Gastrocnemius medialis (tissue), 4 donors: ENCODE data around the gene SRSF2. TPM values are rescaled to one million over a fixed set of nuclear protein-coding genes. Genes with fewer than 3 reads are reported as not detected.

Experiments
- ATAC-seq, 2 donors: fragments of 150-250 bp; one replicate each; pipeline ENCODE4 v1.9.1; 2016
- DNase-seq, 2 donors: peaks; one replicate each; pipeline ENCODE4 v3.0.0-alpha.2; 2019
- H3K27ac ChIP-seq, 4 donors: fragments of 200-600 bp; sonication (generic); 1 replicate in 1 of 4; 2 replicates in 3 of 4; pipeline ENCODE4 v1.5.1; 2016 to 2018; ENCODE audit warnings: mild to moderate bottlenecking in 2 of 4, moderate library complexity in 1 of 4
- H3K27me3 ChIP-seq, 3 donors: fragments of 200-600 bp; sonication (generic) in 2 of 3; 1 replicate in 1 of 3; 2 replicates in 2 of 3; pipeline versions ENCODE4 v1.5.1 to v1.6.0; 2016 to 2019; ENCODE audit warnings: mild to moderate bottlenecking in 1 of 3, moderate library complexity in 1 of 3
- H3K36me3 ChIP-seq, 2 donors: fragments of 200-600 bp; sonication (generic) in 1 of 2; one replicate each; pipeline ENCODE4 v1.5.1; 2017 to 2018
- H3K4me1 ChIP-seq, 2 donors: fragments of 200-600 bp; sonication (generic) in 1 of 2; one replicate each; pipeline ENCODE4 v1.5.1; 2016 to 2017; ENCODE audit warnings: mild to moderate bottlenecking in 2 of 2
- H3K4me3 ChIP-seq, 4 donors: fragments of 200-600 bp; sonication (generic) in 3 of 4; 1 replicate in 1 of 4; 2 replicates in 3 of 4; pipeline ENCODE4 v1.5.1; 2016 to 2019; ENCODE audit warnings: mild to moderate bottlenecking in 2 of 4
- H3K9me3 ChIP-seq, 3 donors: fragments of 200-600 bp; sonication (generic) in 2 of 3; 1 replicate in 1 of 3; 2 replicates in 2 of 3; pipeline ENCODE4 v1.5.1; 2016 to 2019
- POLR2A ChIP-seq, 2 donors: fragments of 450-650 bp; IDR thresholded peaks; one replicate each; pipeline ENCODE4 v1.6.1; 2017; ENCODE audit warnings: antibody characterized with exemption in 2 of 2, mild to moderate bottlenecking in 2 of 2, moderate library complexity in 2 of 2
- in situ Hi-C, 4 donors: fragments of 200-750 bp; cut with MboI; loops; one replicate each; pipeline versions ENCODE4 v1.15.0 to v1.8.0; 2017; ENCODE audit warnings: low sequenced_read_pairs in 4 of 4
- intact Hi-C: fragments of 100-400 bp; cut with DNase I; formaldehyde crosslinking; loops from one replicate; pipeline ENCODE4 v1.15.1; 2023; ENCODE audit warnings: low total_unique reads
- total RNA-seq, 4 donors: library from RNA; depleted of rRNA; stranded (reverse); fragments of >200 nt; gene quantifications; one replicate each; pipeline versions ENCODE4 v1.1.0 to v1.2.3, GENCODE V29; 2016
- TF ChIP-seq, protein P1 (sequence below), 5 experiments: fragments of 450-650 bp in 3 of 5; fragments of 200-600 bp in 2 of 5; sonication (generic) in 2 of 5; IDR thresholded peaks in 4 of 5; conservative IDR thresholded peaks in 1 of 5; 1 replicate in 4 of 5; 2 replicates in 1 of 5; pipeline ENCODE4 v1.5.1; 2016 to 2019; ENCODE audit warnings: antibody characterized with exemption in 5 of 5, mild to moderate bottlenecking in 3 of 5, moderate library complexity in 3 of 5

Gene SRSF2
- total RNA-seq, 4 donors from 2014 or later, result 75.0 to 148 (median 90.4) TPM

DNA sequence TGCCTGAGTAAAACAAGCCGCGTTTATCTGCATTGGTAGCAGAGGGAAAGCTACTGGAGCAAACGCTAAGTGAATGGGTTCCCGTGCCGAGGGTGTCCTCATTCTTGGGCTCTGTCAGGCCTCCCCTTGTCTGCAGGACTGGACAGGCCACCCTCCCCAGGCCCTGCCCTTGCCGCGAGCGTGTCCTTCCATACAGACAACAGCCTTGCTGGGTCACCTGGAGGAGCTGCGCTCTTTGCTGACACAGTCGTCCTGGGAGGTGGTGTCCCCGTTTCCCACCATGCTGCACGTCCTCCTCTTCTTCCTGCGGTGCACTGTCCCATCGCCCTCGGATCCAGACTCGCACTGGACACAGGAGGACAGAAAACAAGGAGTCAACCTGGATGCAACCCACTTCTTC lies 18.6 kb downstream of the SRSF2 start:
- intact Hi-C loops, result no loop called here
- Histone ChIP-seq H3K4me1 (peaks cover 16 to 19% of the 10 kb centered on the region in 2 donors), H3K4me3 (no peak overlapping the region), H3K27ac (no peak overlapping the region), H3K36me3 (peaks cover 5 to 88% of the 10 kb centered on the region in 2 donors), H3K27me3 (no peaks in the 10 kb centered on the region), H3K9me3 (no peaks in the 10 kb centered on the region)
- TF ChIP-seq, protein P1, sequence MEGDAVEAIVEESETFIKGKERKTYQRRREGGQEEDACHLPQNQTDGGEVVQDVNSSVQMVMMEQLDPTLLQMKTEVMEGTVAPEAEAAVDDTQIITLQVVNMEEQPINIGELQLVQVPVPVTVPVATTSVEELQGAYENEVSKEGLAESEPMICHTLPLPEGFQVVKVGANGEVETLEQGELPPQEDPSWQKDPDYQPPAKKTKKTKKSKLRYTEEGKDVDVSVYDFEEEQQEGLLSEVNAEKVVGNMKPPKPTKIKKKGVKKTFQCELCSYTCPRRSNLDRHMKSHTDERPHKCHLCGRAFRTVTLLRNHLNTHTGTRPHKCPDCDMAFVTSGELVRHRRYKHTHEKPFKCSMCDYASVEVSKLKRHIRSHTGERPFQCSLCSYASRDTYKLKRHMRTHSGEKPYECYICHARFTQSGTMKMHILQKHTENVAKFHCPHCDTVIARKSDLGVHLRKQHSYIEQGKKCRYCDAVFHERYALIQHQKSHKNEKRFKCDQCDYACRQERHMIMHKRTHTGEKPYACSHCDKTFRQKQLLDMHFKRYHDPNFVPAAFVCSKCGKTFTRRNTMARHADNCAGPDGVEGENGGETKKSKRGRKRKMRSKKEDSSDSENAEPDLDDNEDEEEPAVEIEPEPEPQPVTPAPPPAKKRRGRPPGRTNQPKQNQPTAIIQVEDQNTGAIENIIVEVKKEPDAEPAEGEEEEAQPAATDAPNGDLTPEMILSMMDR (IDR thresholded peaks at IDR 0.05 in 4 of 5, conservative IDR thresholded peaks at IDR 0.05 in 1 of 5), result no peak
- TF ChIP-seq POLR2A (IDR thresholded peaks at IDR 0.05), result no peak
- DNase-seq, result no peak
- no peak for ATAC-seq
- in situ Hi-C loops, result loop anchor here in 1 of 4 donors (25.0 kb wide), 1 partner anchor 156 kb away; a partner anchor contains a TSS

DNA sequence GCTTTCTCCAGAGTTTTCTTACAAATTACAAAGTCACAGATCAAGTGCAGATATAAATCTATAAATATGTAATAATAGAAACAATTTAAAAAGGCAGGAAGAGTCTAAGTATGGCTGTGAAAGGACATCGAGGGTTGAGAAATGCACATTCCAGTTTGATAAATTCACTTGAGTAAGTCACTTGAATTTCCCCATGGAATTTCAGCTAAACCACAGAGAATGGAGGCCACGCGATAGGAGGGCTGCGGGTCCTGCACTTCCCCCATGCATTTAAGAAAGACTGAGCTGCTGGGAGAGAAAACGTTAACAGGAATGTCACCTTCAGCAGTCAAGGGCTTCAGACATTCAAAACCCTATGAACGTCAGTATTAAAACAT lies 20.3 kb downstream of the SRSF2 start:
- intact Hi-C loops (no loop called here), in situ Hi-C loops (loop anchor here in 1 of 4 donors (25.0 kb wide), 1 partner anchor 155 kb away; a partner anchor contains a TSS)
- Histone ChIP-seq H3K27ac (peak overlapping the region; percentile 66 to 84 (median 73)), H3K4me3 (no peak overlapping the region), H3K27me3 (no peaks in the 10 kb centered on the region), H3K36me3 (peaks cover 5 to 77% of the 10 kb centered on the region in 2 donors), H3K9me3 (no peaks in the 10 kb centered on the region), H3K4me1 (peaks cover 20 to 24% of the 10 kb centered on the region in 2 donors)
- DNase-seq (no peak), ATAC-seq (no peak)
- no peak for TF ChIP-seq POLR2A (IDR thresholded peaks at IDR 0.05)
- TF ChIP-seq, protein P1 (IDR thresholded peaks at IDR 0.05 in 4 of 5, conservative IDR thresholded peaks at IDR 0.05 in 1 of 5), result no peak

DNA sequence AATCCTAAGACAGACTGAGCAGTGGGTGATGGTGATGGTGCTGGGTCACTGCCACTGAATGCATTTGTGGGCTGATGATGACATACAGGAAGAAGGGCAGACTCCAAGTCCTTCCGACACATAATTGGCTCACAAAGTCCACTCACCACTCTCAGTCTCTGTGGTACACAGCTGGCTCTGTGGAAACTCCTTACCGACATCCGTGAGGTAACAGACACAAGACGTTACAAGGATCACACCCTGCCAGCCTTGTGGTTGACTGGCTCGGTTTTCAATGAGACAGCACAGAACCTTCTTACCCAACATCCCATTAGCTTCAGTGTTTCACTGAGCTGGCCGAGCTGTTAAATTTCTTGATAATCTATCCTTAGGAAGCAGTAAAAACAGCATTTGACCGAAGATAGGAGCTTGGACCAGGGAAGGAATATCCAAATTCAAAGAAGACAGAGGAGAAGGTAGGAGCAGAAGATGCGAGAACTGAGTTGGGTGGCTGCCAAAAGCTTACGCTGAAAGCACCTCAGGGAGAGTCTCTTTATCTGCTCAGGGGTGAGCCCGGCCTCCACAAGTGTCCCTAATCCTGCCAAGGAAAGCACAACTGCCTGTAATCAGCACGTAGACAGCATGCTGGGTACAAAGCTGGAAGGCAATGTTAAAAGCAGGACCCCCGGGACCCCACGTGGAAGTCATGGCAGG lies 20.8 kb downstream of the SRSF2 start:
- ATAC-seq, result peak; percentile 90 to 91
- Histone ChIP-seq H3K27ac (peak overlapping the region; percentile 66 to 84 (median 73)), H3K27me3 (no peaks in the 10 kb centered on the region), H3K4me3 (no peak overlapping the region), H3K36me3 (peaks cover 5 to 72% of the 10 kb centered on the region in 2 donors), H3K9me3 (no peaks in the 10 kb centered on the region), H3K4me1 (peaks cover 26 to 30% of the 10 kb centered on the region in 2 donors)
- no peak for TF ChIP-seq POLR2A (IDR thresholded peaks at IDR 0.05)
- TF ChIP-seq, protein P1 (IDR thresholded peaks at IDR 0.05 in 4 of 5, conservative IDR thresholded peaks at IDR 0.05 in 1 of 5), result no peak
- DNase-seq, result peak; percentile 63 to 78
- intact Hi-C loops (no loop called here), in situ Hi-C loops (loop anchor here in 1 of 4 donors (25.0 kb wide), 1 partner anchor 154 kb away; a partner anchor contains a TSS)

DNA sequence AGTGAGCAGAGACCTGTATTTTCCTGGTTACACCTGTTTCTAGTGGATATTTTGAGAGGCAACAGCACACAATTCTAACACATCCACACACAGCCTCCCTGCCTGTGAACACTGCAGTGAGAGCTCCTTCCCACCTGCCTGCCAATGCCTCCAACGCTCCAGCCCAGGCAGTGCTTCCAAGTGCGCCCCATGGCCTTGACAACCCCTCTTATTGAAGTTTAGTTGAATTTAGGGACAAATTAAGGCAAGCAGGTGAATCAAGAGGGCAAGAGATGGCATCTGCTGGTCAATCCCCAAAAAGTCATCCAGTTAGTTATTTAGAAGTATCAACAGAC lies 21.7 kb downstream of the SRSF2 start:
- Histone ChIP-seq H3K36me3 (peaks cover 5 to 64% of the 10 kb centered on the region in 2 donors), H3K4me3 (no peak overlapping the region), H3K4me1 (peaks cover 30 to 33% of the 10 kb centered on the region in 2 donors), H3K9me3 (no peaks in the 10 kb centered on the region), H3K27ac (peak overlapping the region; percentile 66 to 84 (median 73)), H3K27me3 (no peaks in the 10 kb centered on the region)
- TF ChIP-seq POLR2A (IDR thresholded peaks at IDR 0.05), result no peak
- TF ChIP-seq, protein P1 (IDR thresholded peaks at IDR 0.05 in 4 of 5, conservative IDR thresholded peaks at IDR 0.05 in 1 of 5), result no peak
- no peak for ATAC-seq
- no peak for DNase-seq
- intact Hi-C loops (loop anchor here (1.0 kb wide), 1 partner anchor 27 kb away; no protein-coding TSS in a partner anchor), in situ Hi-C loops (loop anchor here in 1 of 4 donors (25.0 kb wide), 1 partner anchor 153 kb away; a partner anchor contains a TSS)
